ENCODE results near the gene IL36B.
"Not testable (repeated sequence)": the region's sequence is repeated elsewhere in the genome, so short reads cannot be mapped to it uniquely, and the experiment has no call there.

Gene IL36B

GRCh38 chr2:113052396-113052917 is at the start of gene IL36B:
Gene IL36B, minus strand, starts transcription at chr2:113052867.
- no peak for DNase-seq

- DNase-seq = no peak
These were observed 49.5 kb upstream of the IL36B start for GRCh38 chr2:113102133-113102532.

DNA sequence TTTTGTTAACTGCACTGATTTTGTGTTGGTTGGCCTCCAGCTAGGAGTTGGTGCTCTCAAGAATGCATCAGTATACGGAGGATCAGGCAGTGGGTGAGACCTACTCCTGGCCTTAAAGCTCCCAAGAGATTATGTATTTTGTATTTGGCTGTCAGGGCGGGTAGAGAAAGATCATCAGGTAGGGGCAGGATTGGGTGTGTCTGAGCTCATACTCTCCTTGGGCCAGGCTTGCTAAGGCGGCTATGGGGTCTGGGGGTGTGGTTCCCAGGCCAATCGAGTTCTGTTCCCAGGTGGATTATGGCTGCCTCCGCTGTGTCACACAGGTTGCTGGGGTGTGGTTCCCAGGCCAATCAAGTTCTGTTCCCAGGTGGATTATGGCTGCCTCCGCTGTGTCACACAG is 45.9 kb upstream of the IL36B start:
- DNase-seq = no peak

DNA sequence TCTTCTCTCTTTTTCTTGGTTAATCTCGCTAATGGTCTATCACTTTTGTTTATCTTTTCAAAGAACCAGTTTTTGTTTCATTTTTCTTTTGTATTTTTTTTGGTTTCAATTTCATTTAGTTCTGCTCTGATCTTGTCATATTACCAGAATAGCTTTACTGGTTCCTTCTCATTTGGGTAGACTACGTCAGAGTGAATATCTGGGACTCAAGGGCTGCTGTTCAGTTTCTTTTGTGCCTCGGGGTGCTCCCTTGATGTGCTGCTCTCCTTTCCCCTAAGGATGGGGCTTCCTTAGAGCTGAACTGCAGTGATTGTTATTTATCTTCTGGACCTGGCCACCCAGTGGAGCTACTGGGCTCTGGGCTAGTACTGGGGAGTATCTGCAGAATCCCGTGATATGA is 45.4 kb upstream of the IL36B start:
- DNase-seq = no peak

DNA sequence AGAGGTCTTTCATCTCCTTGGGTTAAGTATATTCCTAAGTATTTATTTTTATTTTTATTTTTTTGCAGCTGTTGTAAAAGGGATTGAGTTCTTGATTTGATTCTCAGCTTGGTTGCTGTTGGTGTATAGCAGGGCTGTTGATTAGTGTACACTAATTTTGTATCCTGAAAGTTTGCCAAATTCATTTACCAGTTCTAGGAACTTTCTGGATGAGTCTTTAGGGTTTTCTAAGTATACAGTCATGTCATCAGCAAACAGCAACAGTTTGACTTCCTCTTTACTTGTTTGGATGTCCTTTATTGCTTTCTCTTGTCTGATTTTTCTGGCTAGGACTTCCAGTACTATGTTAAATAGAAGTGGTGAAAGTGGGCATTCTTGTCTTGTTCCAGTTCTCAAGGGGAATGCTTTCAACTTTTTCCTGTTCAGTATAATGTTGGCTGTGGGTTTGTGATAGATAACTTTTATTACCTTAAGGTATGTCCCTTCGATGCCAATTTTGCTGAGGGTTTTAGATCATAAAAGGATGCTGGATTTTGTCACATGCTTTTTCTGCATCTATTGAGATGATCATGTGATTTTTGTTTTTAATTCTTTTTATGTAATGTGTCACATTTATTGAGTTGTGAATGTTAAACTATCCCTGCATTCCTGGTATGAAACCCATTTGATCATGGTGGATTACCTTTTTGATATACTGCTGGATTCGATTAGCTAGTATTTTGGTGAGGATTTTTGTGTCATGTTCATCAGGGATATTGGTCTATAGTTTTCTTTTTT is 44.4 kb upstream of the IL36B start:
- DNase-seq = not testable (repeated sequence)

DNA sequence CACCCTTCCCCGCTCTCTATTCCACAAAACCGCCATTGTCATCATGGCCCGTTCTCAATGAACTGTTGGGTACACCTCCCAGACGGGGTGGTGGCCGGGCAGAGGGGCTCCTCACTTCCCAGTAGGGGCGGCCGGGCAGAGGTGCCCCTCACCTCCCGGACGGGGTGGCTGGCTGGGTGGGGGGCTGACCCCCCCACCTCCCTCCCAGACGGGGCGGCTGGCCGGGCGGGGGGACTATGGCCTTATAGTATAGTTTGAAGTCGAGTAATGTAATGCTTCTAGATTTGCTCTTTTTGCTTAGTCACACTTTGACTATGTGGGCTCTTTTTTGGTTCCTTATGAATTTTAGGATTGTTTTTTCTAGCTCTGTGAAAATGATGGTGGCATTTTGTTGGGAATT is 43.6 kb upstream of the IL36B start:
- not testable (repeated sequence) for DNase-seq

DNA sequence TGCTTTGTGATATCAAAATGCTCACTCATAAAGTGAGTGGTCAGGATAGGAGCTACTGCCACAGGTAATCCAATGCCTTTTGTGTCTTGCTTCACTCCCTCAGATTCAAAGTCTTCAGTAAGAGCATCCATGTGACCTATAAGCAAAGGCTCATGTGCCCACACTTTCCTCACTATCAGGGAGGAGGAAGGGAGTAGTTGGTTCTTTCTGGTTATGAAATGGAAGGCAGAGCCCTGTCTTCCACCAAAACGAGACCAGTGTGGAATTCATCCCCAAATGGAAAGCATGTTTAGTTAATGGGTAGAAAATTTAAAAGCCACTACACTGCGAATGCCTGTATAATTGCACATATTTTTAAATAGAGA is 40.9 kb upstream of the IL36B start:
- no peak for DNase-seq

DNA sequence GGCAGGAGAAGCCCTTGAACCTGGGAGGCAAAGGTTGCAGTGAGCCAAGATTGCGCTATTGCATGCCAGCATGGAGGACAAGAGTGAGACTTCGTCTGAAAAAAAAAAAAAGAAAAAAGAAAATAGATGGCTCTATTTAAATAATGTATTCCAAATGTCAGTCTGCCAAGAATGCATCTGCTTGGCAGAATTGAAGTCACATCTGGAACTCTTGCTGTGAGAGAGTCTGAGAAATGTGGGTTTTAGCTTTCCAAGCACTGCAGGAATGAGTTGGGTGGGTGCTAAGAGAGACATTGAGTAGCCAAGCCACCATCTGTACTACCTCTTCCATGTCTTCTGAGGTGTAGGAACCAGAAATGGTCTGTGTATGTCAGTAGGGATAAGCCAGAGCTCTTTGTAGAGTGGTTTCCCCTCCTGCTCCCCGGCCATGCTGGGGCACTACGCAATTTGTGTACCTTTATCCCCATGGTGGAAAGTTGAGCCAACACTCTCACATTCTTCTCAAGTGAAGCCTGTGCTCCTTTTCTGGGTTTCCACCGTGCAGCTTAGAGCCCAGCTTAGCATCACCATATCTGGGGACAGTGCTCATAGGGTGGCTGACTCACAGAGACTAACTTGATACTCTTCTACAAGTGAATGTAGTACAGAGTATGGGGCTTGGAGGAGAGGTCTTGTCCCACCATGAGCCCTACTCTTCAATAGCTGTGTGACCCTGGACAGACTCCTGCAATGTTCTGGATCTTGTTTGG is 40.4 kb upstream of the IL36B start:
- DNase-seq = no peak

DNA sequence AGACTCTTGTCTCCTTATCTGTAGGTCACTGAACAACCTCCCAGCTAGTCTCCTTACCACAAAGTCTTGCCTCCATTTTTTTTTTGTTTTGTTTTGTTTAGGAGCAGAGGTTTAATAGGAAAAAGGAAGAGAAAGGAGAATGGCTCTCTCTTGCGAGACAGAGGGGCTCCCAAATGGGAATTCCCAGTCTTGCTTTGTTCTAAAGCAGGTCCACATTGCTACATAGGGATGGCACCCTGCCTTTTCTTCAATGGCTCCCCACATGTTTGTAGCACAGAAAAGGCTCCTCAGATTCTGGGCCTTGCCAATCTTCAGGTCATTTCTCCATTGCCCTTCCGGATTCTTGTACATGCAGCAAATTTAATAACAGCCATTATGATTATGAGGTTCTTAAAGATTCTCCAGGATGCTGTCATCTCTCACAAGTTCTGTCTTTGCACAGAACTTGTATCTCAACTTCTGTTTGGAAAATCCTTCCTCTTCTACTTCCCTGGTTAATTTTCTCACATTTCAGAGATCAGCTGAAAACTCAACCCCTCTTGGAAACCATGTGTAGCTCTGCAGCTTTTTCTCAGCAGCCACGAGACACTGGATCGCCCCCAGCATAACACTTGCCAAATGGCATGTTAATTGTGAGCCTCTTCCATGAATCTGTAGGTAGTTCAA is 38.7 kb upstream of the IL36B start:
- DNase-seq = no peak

- no peak for DNase-seq
These were observed 37.2 kb upstream of the IL36B start for GRCh38 chr2:113089916-113090315.

GRCh38 chr2:113088213-113088992 is 35.7 kb upstream of the IL36B start:
- no peak for DNase-seq

GRCh38 chr2:113085542-113085941 is 32.9 kb upstream of the IL36B start:
- DNase-seq = no peak

GRCh38 chr2:113084249-113085000 is 31.8 kb upstream of the IL36B start:
- DNase-seq = no peak

DNA sequence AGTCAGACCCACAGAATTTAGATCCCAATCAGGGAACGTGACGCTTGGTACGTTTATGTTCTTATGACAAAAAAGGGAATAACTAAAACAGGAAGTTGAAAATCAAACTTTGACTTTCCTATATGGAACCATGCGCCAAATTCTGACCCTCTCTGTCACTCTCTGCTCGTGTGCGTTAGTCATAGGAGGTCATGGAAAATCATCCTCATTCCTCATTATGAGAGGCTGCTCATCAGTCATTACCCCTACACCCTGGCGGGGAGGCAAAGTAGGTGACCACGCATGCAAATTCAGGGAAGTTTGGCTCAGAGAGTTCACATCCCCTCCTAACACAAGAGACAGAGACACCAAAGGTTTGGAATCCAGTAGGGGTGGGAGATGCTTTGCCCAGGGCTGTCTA is 30.6 kb upstream of the IL36B start:
- DNase-seq = no peak

GRCh38 chr2:113081488-113082210 is 29.0 kb upstream of the IL36B start:
- DNase-seq = no peak

- DNase-seq = no peak
These were observed 27.5 kb upstream of the IL36B start for GRCh38 chr2:113080134-113080533.

- DNase-seq = no peak
These were observed 26.5 kb upstream of the IL36B start for GRCh38 chr2:113079131-113079530.

DNA sequence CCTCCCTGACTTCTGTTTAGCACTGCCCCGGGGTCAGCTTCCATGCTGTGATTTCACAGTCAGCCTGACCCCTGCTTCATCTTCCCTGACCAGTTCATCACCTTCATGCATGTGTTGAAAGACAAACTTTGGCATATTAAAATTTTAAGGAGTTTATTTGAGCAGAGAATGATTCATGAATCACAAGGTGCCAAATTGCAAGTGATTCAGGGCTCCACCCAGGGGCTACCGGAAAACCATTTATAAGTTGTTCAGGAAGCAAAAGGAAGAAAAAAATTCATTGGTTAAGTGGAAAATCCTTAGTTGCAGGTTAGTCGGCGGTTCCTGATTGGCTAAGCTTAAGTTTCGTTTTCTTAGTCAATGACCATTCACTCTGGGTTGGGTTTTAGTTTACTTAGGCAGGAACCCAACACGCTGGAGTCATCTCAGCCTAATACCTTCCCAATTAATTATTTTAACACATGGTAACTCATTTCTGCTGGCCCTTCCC is 25.7 kb upstream of the IL36B start:
- no peak for DNase-seq

DNA sequence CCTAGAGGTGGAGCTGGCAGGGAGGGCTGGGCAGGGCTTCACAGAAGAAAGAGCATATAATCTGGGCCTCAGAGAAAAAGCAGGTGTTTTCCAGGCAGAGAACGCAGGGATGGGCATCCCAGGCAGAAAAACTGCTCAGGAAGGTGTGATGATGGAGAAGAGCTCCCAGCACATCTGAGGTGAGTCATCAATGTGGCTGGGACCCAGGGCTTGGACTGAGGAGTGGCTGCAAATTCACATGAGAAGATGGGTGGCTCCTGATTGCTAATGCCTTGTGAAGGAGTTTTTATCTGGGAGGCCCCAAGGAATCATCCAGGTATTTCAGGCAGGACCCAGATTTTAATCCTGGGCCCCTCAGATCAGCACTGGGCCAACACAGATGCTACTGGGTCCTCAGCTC is 25.3 kb upstream of the IL36B start:
- no peak for DNase-seq

- DNase-seq = no peak
These were observed 24.4 kb upstream of the IL36B start for GRCh38 chr2:113076954-113077669.

DNA sequence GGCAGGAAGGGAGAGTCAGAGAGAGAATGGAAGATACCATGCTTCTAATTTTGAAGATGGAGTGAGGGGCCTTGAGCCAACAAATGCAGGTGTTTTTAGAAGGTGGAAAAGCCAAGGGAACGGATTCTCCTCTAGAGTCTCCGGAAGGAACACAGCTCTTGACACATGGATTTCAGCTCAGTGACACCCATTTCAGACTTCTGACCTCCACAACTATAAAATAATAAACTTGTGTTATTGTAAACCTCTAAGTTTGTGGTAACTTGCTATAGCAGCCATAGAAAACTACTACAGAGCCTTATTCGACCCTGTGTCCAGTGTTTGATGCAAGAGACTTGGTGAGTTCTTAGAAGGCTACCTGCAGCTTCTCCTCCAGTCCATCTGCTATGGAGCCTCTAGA is 22.9 kb upstream of the IL36B start:
- no peak for DNase-seq
